ENCODE measurements around the gene SPTBN5. TPM values are rescaled to one million over a fixed set of nuclear protein-coding genes. Genes with fewer than 3 reads are reported as not detected.

Gene SPTBN5
- total RNA-seq, 1 experiment from 2014 or later = 2.5 TPM

GRCh38 chr15:41836073-41836472 is 57.8 kb downstream of the SPTBN5 start:
- H3K27me3 ChIP-seq (replicated peaks; ENCODE audit: control insufficient read depth, insufficient read depth, low read length) = no peaks in the 10 kb centered on the region
- H3K4me1 ChIP-seq = no peaks in the 10 kb centered on the region
- H3K4me1 Mint-ChIP-seq (ENCODE audit: low read depth, unreplicated experiment) = no peaks in the 10 kb centered on the region
- H3K4me3 ChIP-seq (ENCODE audit: low read depth, low read length) = no peak overlapping the region
- intact Hi-C loops (cut with micrococcal nuclease; ENCODE audit: unreplicated experiment) = no loop called here
- no peaks in the 10 kb centered on the region for H3K36me3 Mint-ChIP-seq (ENCODE audit: insufficient read depth, unreplicated experiment)
- no peaks in the 10 kb centered on the region for H3K27me3 Mint-ChIP-seq (ENCODE audit: insufficient read depth, unreplicated experiment)
- H3K4me3 Mint-ChIP-seq (ENCODE audit: unreplicated experiment) = no peak overlapping the region
- no peaks in the 10 kb centered on the region for H3K9me3 ChIP-seq
- ChIA-PET POLR2A (no interaction called here), CTCF (no interaction called here)
- no peaks in the 10 kb centered on the region for H3K36me3 ChIP-seq (ENCODE audit: control insufficient read depth, insufficient read depth, low read length)
- no TSS peak for BruUV-seq (replicated peaks)
- no peak for DNase-seq
- no peak overlapping the region for H3K27ac Mint-ChIP-seq (ENCODE audit: unreplicated experiment)
- no peaks in the 10 kb centered on the region for H3K9me3 Mint-ChIP-seq (ENCODE audit: unreplicated experiment)
- TF ChIP-seq CTCF (IDR thresholded peaks at IDR 0.05; ENCODE audit: insufficient read depth in 1 of 2, low read depth in 1 of 2, low read length in 1 of 2, severe bottlenecking in 1 of 2, unreplicated experiment in 1 of 2) = no peak

- Mint-ChIP-seq H3K27me3 (ENCODE audit: insufficient read depth, unreplicated experiment) (no peaks in the 10 kb centered on the region), H3K4me3 (ENCODE audit: unreplicated experiment) (no peak overlapping the region), H3K4me1 (ENCODE audit: low read depth, unreplicated experiment) (peaks cover 2% of the 10 kb centered on the region), H3K36me3 (ENCODE audit: insufficient read depth, unreplicated experiment) (no peaks in the 10 kb centered on the region), H3K27ac (ENCODE audit: unreplicated experiment) (no peak overlapping the region), H3K9me3 (ENCODE audit: unreplicated experiment) (no peaks in the 10 kb centered on the region)
- ChIA-PET POLR2A (no interaction called here), CTCF (no interaction called here)
- no peaks in the 10 kb centered on the region for H3K4me1 ChIP-seq
- no peak overlapping the region for H3K4me3 ChIP-seq (ENCODE audit: low read depth, low read length)
- intact Hi-C loops (cut with micrococcal nuclease; ENCODE audit: unreplicated experiment) = no loop called here
- no peaks in the 10 kb centered on the region for H3K9me3 ChIP-seq
- H3K27me3 ChIP-seq (replicated peaks; ENCODE audit: control insufficient read depth, insufficient read depth, low read length) = no peaks in the 10 kb centered on the region
- no peaks in the 10 kb centered on the region for H3K36me3 ChIP-seq (ENCODE audit: control insufficient read depth, insufficient read depth, low read length)
- TF ChIP-seq CTCF (IDR thresholded peaks at IDR 0.05; ENCODE audit: insufficient read depth in 1 of 2, low read depth in 1 of 2, low read length in 1 of 2, severe bottlenecking in 1 of 2, unreplicated experiment in 1 of 2) = no peak
- BruUV-seq (replicated peaks) = no TSS peak
- DNase-seq = no peak
Observed at GRCh38 chr15:41834096-41834495, 59.8 kb downstream of the SPTBN5 start.

GRCh38 chr15:41832875-41833274 is 61.0 kb downstream of the SPTBN5 start:
- Mint-ChIP-seq H3K4me3 (ENCODE audit: unreplicated experiment) (no peak overlapping the region), H3K27ac (ENCODE audit: unreplicated experiment) (no peak overlapping the region), H3K4me1 (ENCODE audit: low read depth, unreplicated experiment) (peaks cover 12% of the 10 kb centered on the region), H3K9me3 (ENCODE audit: unreplicated experiment) (no peaks in the 10 kb centered on the region), H3K36me3 (ENCODE audit: insufficient read depth, unreplicated experiment) (peaks cover 9% of the 10 kb centered on the region), H3K27me3 (ENCODE audit: insufficient read depth, unreplicated experiment) (no peaks in the 10 kb centered on the region)
- no TSS peak for BruUV-seq (replicated peaks)
- DNase-seq = no peak
- Histone ChIP-seq H3K36me3 (ENCODE audit: control insufficient read depth, insufficient read depth, low read length) (no peaks in the 10 kb centered on the region), H3K4me1 (no peaks in the 10 kb centered on the region), H3K9me3 (no peaks in the 10 kb centered on the region), H3K27me3 (replicated peaks; ENCODE audit: control insufficient read depth, insufficient read depth, low read length) (no peaks in the 10 kb centered on the region), H3K4me3 (ENCODE audit: low read depth, low read length) (no peak overlapping the region)
- intact Hi-C loops (cut with micrococcal nuclease; ENCODE audit: unreplicated experiment) = no loop called here
- POLR2A ChIA-PET = no interaction called here
- no peak for TF ChIP-seq CTCF (IDR thresholded peaks at IDR 0.05; ENCODE audit: insufficient read depth in 1 of 2, low read depth in 1 of 2, low read length in 1 of 2, severe bottlenecking in 1 of 2, unreplicated experiment in 1 of 2)
- CTCF ChIA-PET = no interaction called here

Measured in Caco-2 (cell line).